Esophagus muscularis mucosa (tissue), 4 donors: Measurements from ENCODE around the gene TUFT1. TPM values are rescaled to one million over a fixed set of nuclear protein-coding genes. Genes with fewer than 3 reads are reported as not detected.
A peak's percentile ranks its signal among the peaks of the same experiment; 100 is the strongest.

Experiments
- DNase-seq: peaks from one replicate; pipeline ENCODE4 v3.0.0-alpha.2; 2017; ENCODE audit errors: extremely low spot score
- H3K27ac ChIP-seq, 4 donors: fragments of 200-600 bp; sonication (generic); replicated peaks in 1 of 4; 1 replicate in 3 of 4; 2 replicates in 1 of 4; pipeline ENCODE4 v1.5.1; 2016 to 2019; ENCODE audit warnings: mild to moderate bottlenecking in 1 of 4
- H3K27me3 ChIP-seq, 4 donors: fragments of 200-600 bp; sonication (generic); one replicate each; pipeline versions ENCODE4 v1.5.1 to v1.6.0; 2016 to 2019
- H3K36me3 ChIP-seq, 4 donors: fragments of 200-600 bp; sonication (generic); one replicate each; pipeline ENCODE4 v1.5.1; 2016 to 2019
- H3K4me1 ChIP-seq, 4 donors: fragments of 200-600 bp; sonication (generic); one replicate each; pipeline ENCODE4 v1.5.1; 2016 to 2019
- H3K4me3 ChIP-seq, 4 donors: fragments of 200-600 bp; sonication (generic); 1 replicate in 2 of 4; 2 replicates in 2 of 4; pipeline ENCODE4 v1.5.1; 2016 to 2019; ENCODE audit warnings: mild to moderate bottlenecking in 4 of 4, moderate library complexity in 1 of 4
- H3K9me3 ChIP-seq, 4 donors: fragments of 200-600 bp; sonication (generic); 1 replicate in 3 of 4; 2 replicates in 1 of 4; pipeline ENCODE4 v1.5.1; 2016 to 2019
- CTCF ChIP-seq, 3 experiments: fragments of 200-600 bp in 2 of 3; fragments of 450-650 bp in 1 of 3; sonication (generic) in 2 of 3; IDR thresholded peaks; one replicate each; pipeline ENCODE4 v1.5.1; 2017 to 2019; ENCODE audit warnings: antibody characterized with exemption in 3 of 3, mild to moderate bottlenecking in 2 of 3, moderate library complexity in 1 of 3
- EP300 ChIP-seq: sonication (generic); formaldehyde crosslinking; IDR thresholded peaks from one replicate; pipeline ENCODE4 v1.6.1; 2017; ENCODE audit warnings: antibody characterized with exemption
- POLR2A ChIP-seq: fragments of 450-650 bp; IDR thresholded peaks from one replicate; pipeline ENCODE4 v1.6.1; 2017; ENCODE audit warnings: antibody characterized with exemption, moderate library complexity, mild to moderate bottlenecking, low read depth
- POLR2AphosphoS5 ChIP-seq, 2 donors: sonication (generic); formaldehyde crosslinking; IDR thresholded peaks; one replicate each; pipeline ENCODE4 v1.6.1; 2017; ENCODE audit warnings: antibody characterized with exemption in 2 of 2
- WGBS: methylation state at CpG from one replicate; pipeline ENCODE4 v1.1.5; 2018; 5-methylcytosine and 5-hydroxymethylcytosine counted together
- intact Hi-C: fragments of 100-400 bp; cut with DNase I; formaldehyde crosslinking; loops from one replicate; pipeline ENCODE4 v1.15.1; 2023
- total RNA-seq, 4 donors: library from RNA; depleted of rRNA; stranded (reverse); fragments of >200 nt; gene quantifications; one replicate each; pipeline versions ENCODE4 v1.1.0 to v1.2.1, GENCODE V29; 2016

TUFT1 gene
- total RNA-seq, 4 donors from 2014 or later = 10.4 to 24.2 (median 15.9) TPM

DNA sequence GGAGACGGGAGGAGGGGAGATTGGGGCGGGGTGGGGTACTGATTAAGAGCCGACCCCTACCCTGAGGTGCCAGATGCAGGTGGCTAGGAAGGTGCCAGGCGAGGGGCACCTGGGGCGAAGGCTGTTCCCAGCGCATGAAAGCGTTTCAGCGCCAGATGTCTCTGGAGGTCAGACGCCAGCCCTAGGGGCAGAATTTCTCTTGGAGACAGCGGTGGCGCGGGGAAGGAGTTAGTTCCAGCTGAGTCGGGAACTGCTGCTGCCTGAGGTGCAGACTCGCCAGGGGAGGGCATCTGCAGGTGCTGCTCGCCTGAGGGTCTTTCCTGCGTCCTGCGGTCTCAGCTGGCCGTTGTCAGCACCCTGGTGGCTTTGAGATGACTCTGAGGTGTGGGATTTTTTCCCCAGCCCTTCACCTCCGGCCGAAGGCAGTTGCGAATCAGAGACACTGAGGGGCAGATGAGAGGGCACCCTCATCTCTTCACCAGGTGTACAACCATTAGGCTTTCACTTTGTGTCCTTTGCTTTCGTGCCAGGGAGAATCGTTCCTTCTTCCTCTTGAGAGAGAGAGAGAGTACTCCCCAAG is 28.4 kb upstream of the TUFT1 start:
- TF ChIP-seq POLR2A (no peak), CTCF (IDR thresholded peaks at IDR 0.05) (peak in 1 of 3 experiments; percentile 5), POLR2AphosphoS5 (IDR thresholded peaks at IDR 0.05) (no peak), EP300 (no peak)
- WGBS = 1% methylated on average over 8 of the region's 23 CpGs
- DNase-seq = no peak
- H3K9me3 ChIP-seq = no peaks in the 10 kb centered on the region
- peak overlapping the region; percentile 75 to 86 (median 81) for H3K27ac ChIP-seq
- H3K4me1 ChIP-seq = peaks cover 14 to 33% (median 29%) of the 10 kb centered on the region in 4 donors
- H3K27me3 ChIP-seq = no peaks in the 10 kb centered on the region
- H3K4me3 ChIP-seq = peak overlapping the region; percentile 77 to 78 (median 78)
- intact Hi-C loops = no loop called here
- H3K36me3 ChIP-seq = no peaks in the 10 kb centered on the region

- Histone ChIP-seq H3K4me1 (peaks cover 14 to 33% (median 29%) of the 10 kb centered on the region in 4 donors), H3K27me3 (no peaks in the 10 kb centered on the region), H3K36me3 (no peaks in the 10 kb centered on the region), H3K27ac (no peak overlapping the region), H3K9me3 (no peaks in the 10 kb centered on the region), H3K4me3 (peak overlapping the region in 3 of 4 donors; percentile 77 to 78 (median 78))
- no peak for DNase-seq
- WGBS = 68% methylated on average over 4 of the region's 4 CpGs
- TF ChIP-seq POLR2A (no peak), POLR2AphosphoS5 (IDR thresholded peaks at IDR 0.05) (no peak), CTCF (IDR thresholded peaks at IDR 0.05) (no peak), EP300 (no peak)
- intact Hi-C loops = no loop called here
Measured at GRCh38 chr1:151512326-151512725, 27.8 kb upstream of the TUFT1 start.

DNA sequence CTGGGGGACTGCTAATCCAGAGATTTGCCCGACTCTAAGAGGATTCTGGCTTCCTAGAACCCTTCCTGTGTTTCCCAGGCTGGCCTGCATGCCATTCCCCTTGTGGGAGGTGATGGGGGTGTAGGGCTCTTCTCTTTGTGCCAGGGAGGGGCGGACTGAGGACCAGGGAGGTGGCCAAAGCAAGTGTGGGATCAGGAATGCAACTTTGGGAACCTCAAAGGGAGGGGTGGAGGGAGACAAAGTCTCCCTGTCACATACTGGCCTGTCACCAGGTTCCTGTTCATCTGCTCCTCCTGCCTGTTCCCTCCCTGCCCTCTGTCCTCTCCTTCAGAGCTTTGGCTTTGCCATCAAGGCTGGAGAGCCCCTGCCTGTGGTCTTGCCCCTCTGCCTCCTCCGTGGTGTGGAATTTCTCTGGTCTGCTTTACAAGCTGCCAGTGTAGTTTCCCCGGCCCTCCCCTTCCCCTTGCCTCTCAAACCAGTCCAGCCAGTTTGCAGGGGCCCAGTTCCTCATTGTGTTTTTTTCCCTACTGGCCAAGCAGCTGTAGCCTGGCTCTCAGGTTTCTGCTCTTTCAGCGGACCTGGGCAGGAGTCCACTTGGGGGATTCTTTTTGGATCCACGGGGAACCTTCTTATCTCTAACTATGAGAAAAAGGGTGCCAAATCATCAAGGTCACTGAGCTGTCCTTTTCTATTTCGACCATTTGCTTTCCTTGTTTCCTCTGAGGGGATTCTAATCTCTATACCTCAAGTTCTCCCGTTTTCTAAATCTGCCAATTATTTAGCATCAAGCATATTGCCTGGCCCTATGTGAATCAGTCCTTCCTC is 27.1 kb upstream of the TUFT1 start:
- intact Hi-C loops = no loop called here
- H3K4me1 ChIP-seq = peaks cover 14 to 33% (median 29%) of the 10 kb centered on the region in 4 donors
- no peak for TF ChIP-seq POLR2AphosphoS5 (IDR thresholded peaks at IDR 0.05)
- no peak for TF ChIP-seq CTCF (IDR thresholded peaks at IDR 0.05)
- TF ChIP-seq EP300 = no peak
- TF ChIP-seq POLR2A = no peak
- no peaks in the 10 kb centered on the region for H3K9me3 ChIP-seq
- no peak overlapping the region for H3K27ac ChIP-seq
- DNase-seq = no peak
- no peak overlapping the region for H3K4me3 ChIP-seq
- no peaks in the 10 kb centered on the region for H3K27me3 ChIP-seq
- WGBS = 69% methylated on average over 7 of the region's 8 CpGs
- no peaks in the 10 kb centered on the region for H3K36me3 ChIP-seq

- Histone ChIP-seq H3K36me3 (no peaks in the 10 kb centered on the region), H3K9me3 (no peaks in the 10 kb centered on the region), H3K4me1 (peaks cover 14 to 33% (median 29%) of the 10 kb centered on the region in 4 donors), H3K27me3 (no peaks in the 10 kb centered on the region), H3K27ac (no peak overlapping the region), H3K4me3 (no peak overlapping the region)
- intact Hi-C loops = no loop called here
- no peak for TF ChIP-seq CTCF (IDR thresholded peaks at IDR 0.05)
- TF ChIP-seq POLR2A = no peak
- TF ChIP-seq EP300 = no peak
- DNase-seq = no peak
- WGBS = 88% methylated on average over 5 of the region's 6 CpGs
Measured at GRCh38 chr1:151513626-151514121, 26.4 kb upstream of the TUFT1 start.
